Activated CD4-positive, alpha-beta T cell treated with anti-CD3 and anti-CD28 coated beads for 36 hours (primary cell): ENCODE measurements around the gene ANGEL1. TPM values are rescaled to one million over a fixed set of nuclear protein-coding genes. Genes with fewer than 3 reads are reported as not detected.
A peak's percentile ranks its signal among the peaks of the same experiment; 100 is the strongest.

Experiments
- ATAC-seq: fragments of 200-7000 bp; cut with Tn5 transposase; one replicate; pipeline ENCODE4 v1.10.0; 2021; ENCODE audit warnings: mild to moderate bottlenecking, moderate library complexity
- CTCF ChIA-PET: fragments of 350-600 bp; sonication (Branson Sonifier 250); formaldehyde crosslinking; loops from one replicate; lab custom pipeline; 2021; ENCODE audit warnings: antibody characterized with exemption; lab: Charles Lee
- POLR2A ChIA-PET: fragments of 350-600 bp; sonication (Branson Sonifier 250); formaldehyde crosslinking; loops from one replicate; lab custom pipeline; 2021; ENCODE audit warnings: antibody characterized with exemption, inconsistent platforms; lab: Charles Lee
- DNase-seq: peaks from one replicate; pipeline ENCODE4 v3.0.0-alpha.2; 2020
- H3K27ac Mint-ChIP-seq: one replicate; pipeline ENCODE4 v1.8.0; 2021; ENCODE audit warnings: mixed read lengths
- H3K27me3 Mint-ChIP-seq: one replicate; pipeline ENCODE4 v1.8.0; 2021; ENCODE audit warnings: mixed read lengths
- H3K36me3 Mint-ChIP-seq: one replicate; pipeline ENCODE4 v1.8.0; 2021; ENCODE audit warnings: low read depth, mixed read lengths
- H3K4me1 Mint-ChIP-seq: one replicate; pipeline ENCODE4 v1.8.0; 2021; ENCODE audit warnings: mixed read lengths
- H3K4me3 Mint-ChIP-seq: one replicate; pipeline ENCODE4 v1.8.0; 2021; ENCODE audit warnings: mild to moderate bottlenecking, moderate library complexity, mixed read lengths
- H3K9me3 Mint-ChIP-seq: one replicate; pipeline ENCODE4 v1.8.0; 2021; ENCODE audit warnings: low read depth, mixed read lengths
- intact Hi-C, 2 experiments: fragments of 100-400 bp; cut with DNase I in 1 of 2; cut with micrococcal nuclease in 1 of 2; formaldehyde crosslinking; loops; one replicate each; pipeline versions ENCODE4 v1.14.2 to v1.15.1; 2022 to 2024; cut with DNase I, micrococcal nuclease
- total RNA-seq, 2 experiments: library from RNA; stranded (reverse); gene quantifications; one replicate each; pipeline ENCODE4 v1.2.3, GENCODE V29; 2021

Gene ANGEL1
- total RNA-seq, 2 experiments from 2014 or later, result 15.8 to 17.2 TPM

DNA sequence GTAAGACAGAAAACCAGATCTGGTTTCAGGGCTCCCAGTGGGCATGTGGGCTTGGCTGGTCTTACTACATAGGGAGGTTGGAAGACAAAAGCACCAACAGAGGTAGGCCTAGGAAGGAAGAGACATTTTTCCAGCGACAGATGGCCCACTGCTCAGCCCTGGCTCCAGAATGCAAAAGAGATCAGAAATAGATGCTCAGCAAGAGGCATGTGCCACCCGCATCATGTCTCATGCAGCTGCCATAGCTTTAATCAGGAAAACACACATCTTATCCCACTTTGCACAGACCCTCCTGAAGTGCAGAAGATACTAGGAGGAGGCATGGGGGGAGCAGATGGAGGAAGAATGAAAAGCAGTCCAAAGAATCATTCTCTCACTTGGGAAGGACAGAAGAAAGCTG, 26.1 kb downstream of the ANGEL1 start:
- Mint-ChIP-seq H3K36me3 (peaks cover 27% of the 10 kb centered on the region), H3K4me3 (no peak overlapping the region), H3K9me3 (no peaks in the 10 kb centered on the region), H3K27me3 (no peaks in the 10 kb centered on the region), H3K27ac (no peak overlapping the region), H3K4me1 (peaks cover 32% of the 10 kb centered on the region)
- POLR2A ChIA-PET, result no interaction called here
- DNase-seq (no peak), ATAC-seq (no peak)
- CTCF ChIA-PET, result interaction anchor here (0.7 to 8.0 kb wide), 4 partner anchors 17 to 196 kb away, joined by 3 to 88 read pairs (median 13); no protein-coding TSS in a partner anchor
- intact Hi-C loops, result no loop called here

GRCh38 chr14:76784881-76785280, 27.8 kb downstream of the ANGEL1 start:
- Mint-ChIP-seq H3K27ac (no peak overlapping the region), H3K4me1 (peaks cover 32% of the 10 kb centered on the region), H3K4me3 (no peak overlapping the region), H3K9me3 (no peaks in the 10 kb centered on the region), H3K36me3 (peaks cover 27% of the 10 kb centered on the region), H3K27me3 (no peaks in the 10 kb centered on the region)
- intact Hi-C loops, result loop anchor here (1.0 kb wide), 1 partner anchor 75 kb away; no protein-coding TSS in a partner anchor
- ChIA-PET POLR2A (no interaction called here), CTCF (interaction anchor here (0.6 to 8.0 kb wide), 22 partner anchors 9 to 661 kb away, joined by 3 to 88 read pairs (median 4); partner anchors contain the start of gene ANGEL1)
- DNase-seq, result peak; percentile 81
- ATAC-seq, result peak; percentile 85

DNA sequence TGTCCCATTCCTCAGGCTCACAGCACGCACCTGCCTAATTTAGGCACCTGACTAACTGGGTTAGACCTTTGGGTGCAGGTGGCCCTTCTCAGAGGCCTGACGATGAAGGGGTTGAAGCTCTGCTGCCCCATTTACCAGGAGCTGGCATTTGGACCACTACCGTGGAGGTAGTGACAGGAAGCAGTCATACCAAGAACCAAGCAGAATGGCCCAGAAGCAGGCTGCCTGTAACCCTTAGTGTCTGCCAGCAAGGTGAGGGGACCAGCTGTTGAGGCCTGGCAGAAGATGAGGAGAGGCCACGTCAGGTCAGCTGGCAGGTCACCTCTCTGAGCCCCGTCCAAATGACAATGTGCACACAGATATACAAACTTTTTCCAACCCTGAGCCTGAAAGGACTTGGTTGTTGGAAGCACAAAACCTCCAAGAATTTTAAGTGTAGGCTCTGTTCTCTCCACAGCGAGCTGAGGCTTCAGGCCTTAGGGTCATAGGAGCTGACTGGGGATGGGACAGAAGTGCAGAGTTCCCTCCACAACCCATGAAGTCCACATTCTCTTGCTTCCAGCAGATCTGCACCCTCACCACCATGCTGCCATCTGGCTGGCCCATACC, 28.3 kb downstream of the ANGEL1 start:
- H3K27me3 Mint-ChIP-seq, result no peaks in the 10 kb centered on the region
- ChIA-PET CTCF (interaction anchor here (0.6 to 8.0 kb wide), 18 partner anchors 8 to 662 kb away, joined by 3 to 88 read pairs (median 4); partner anchors contain the start of gene ANGEL1), POLR2A (no interaction called here)
- intact Hi-C loops, result loop anchor here (1.0 kb wide), 1 partner anchor 74 kb away; no protein-coding TSS in a partner anchor
- no peak for DNase-seq
- no peak overlapping the region for H3K4me3 Mint-ChIP-seq
- ATAC-seq, result no peak
- no peak overlapping the region for H3K27ac Mint-ChIP-seq
- H3K4me1 Mint-ChIP-seq, result peaks cover 32% of the 10 kb centered on the region
- H3K9me3 Mint-ChIP-seq, result no peaks in the 10 kb centered on the region
- H3K36me3 Mint-ChIP-seq, result peaks cover 27% of the 10 kb centered on the region

DNA sequence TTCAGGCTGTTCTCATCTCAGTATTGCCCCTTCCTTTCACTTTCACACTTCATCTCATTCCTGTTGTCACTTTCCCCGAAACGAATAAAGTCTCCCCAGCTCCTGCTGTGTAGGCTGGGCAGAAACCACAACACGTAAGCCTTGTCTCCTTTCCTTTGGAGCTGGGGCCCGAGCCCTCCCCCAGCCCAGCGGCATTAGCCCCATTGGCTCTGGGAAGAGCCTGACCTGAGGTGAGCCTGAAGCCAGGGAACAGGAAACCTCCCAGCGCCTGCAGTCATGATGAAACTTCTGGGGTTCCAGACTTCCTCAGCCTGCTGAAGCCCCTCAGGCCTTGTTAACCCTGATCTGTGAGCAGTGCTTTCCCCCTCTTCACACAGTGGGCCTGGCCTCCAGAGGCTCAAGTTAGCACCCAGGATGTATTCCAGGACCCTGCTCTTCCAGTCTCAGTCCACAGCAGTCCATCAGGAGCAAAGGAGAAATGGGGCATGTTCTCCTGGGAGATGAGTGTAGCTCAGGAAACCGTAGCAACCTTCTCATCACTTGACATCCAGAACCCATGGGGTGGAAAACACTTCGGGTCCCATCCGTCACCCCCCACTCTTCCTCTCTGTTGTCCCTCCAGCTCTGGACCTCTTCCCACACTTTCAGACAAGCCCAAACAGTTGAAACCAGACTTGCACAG, 29.7 kb downstream of the ANGEL1 start:
- H3K27me3 Mint-ChIP-seq, result no peaks in the 10 kb centered on the region
- DNase-seq (peak; percentile 41), ATAC-seq (peak; percentile 66)
- CTCF ChIA-PET, result interaction anchor here (0.6 to 8.0 kb wide), 11 partner anchors 13 to 241 kb away, joined by 3 to 88 read pairs (median 4); partner anchors contain the start of gene ANGEL1
- intact Hi-C loops, result no loop called here
- peaks cover 32% of the 10 kb centered on the region for H3K4me1 Mint-ChIP-seq
- peaks cover 22% of the 10 kb centered on the region for H3K36me3 Mint-ChIP-seq
- H3K27ac Mint-ChIP-seq, result peak overlapping the region; percentile 93
- H3K9me3 Mint-ChIP-seq, result no peaks in the 10 kb centered on the region
- POLR2A ChIA-PET, result no interaction called here
- no peak overlapping the region for H3K4me3 Mint-ChIP-seq

DNA sequence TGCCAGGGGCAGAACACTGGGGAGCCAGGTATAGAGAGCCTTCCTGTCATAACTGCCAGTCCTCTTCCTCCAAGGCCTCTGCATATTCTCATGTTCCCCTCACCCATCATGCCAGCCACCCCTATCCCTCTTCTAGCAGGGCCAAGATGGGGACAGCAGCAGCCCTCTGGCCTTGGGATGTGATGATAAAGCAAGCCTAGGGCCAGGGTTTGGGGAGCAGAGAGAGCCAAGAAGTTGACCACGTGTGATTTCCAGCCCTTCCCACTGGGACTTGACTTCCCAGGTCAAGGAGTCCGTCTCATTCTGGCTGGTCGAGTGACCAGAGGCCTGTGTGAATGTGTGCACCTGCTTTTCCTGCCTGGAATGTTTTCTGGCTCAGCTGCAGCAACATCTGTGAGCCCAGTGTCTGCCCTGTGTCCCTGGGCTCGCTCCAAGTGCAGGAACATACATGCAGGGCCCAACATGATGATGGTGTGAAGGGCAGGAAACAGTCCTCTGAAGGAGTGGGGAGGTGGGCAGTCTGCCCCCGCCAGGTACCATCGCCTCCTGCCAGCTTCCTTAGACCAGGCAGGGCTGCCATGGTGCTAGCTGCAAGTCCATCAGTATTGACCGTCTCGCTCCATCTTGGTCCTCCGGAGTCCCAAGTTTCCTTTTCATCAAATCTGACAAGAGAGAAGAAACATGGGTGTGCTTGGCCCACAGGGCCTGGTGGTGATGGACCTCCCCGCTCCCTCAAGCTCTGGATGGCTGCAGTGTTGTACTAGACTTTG, 30.4 kb downstream of the ANGEL1 start:
- H3K36me3 Mint-ChIP-seq, result peaks cover 22% of the 10 kb centered on the region
- intact Hi-C loops, result no loop called here
- ChIA-PET POLR2A (no interaction called here), CTCF (interaction anchor here (0.6 to 8.0 kb wide), 7 partner anchors 12 to 128 kb away, joined by 3 to 88 read pairs (median 5); partner anchors contain the start of gene ANGEL1)
- peak overlapping the region; percentile 93 for H3K27ac Mint-ChIP-seq
- ATAC-seq (no peak), DNase-seq (no peak)
- no peak overlapping the region for H3K4me3 Mint-ChIP-seq
- no peaks in the 10 kb centered on the region for H3K9me3 Mint-ChIP-seq
- H3K27me3 Mint-ChIP-seq, result no peaks in the 10 kb centered on the region
- H3K4me1 Mint-ChIP-seq, result peaks cover 32% of the 10 kb centered on the region

DNA sequence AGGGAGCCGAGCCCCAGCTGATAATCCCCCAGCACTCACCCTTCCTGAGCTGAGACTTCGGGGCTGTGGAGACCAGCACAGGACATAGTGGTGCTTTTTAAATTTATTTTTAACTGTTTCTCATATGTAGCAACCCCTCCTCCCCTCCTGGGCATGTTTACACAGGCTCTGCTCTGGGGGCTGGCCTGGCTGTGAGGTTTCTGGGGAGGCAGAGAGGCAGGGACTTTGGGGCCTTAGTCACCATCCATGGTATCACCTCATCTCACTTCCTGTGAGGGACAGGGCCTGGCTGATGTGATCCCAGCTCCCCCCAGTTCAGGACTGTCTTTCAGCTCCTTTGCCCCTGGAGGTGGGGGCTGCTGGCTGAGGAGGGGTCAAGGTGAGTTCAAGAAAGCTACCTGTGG, 31.0 kb downstream of the ANGEL1 start:
- H3K4me3 Mint-ChIP-seq, result no peak overlapping the region
- no peaks in the 10 kb centered on the region for H3K9me3 Mint-ChIP-seq
- POLR2A ChIA-PET, result no interaction called here
- peak; percentile 34 for DNase-seq
- intact Hi-C loops, result no loop called here
- H3K4me1 Mint-ChIP-seq, result peaks cover 32% of the 10 kb centered on the region
- H3K36me3 Mint-ChIP-seq, result peaks cover 16% of the 10 kb centered on the region
- no peaks in the 10 kb centered on the region for H3K27me3 Mint-ChIP-seq
- CTCF ChIA-PET, result interaction anchor here (0.8 to 1.1 kb wide), 2 partner anchors 66 to 128 kb away, joined by 4 read pairs; no protein-coding TSS in a partner anchor
- ATAC-seq, result peak; percentile 44
- H3K27ac Mint-ChIP-seq, result no peak overlapping the region

DNA sequence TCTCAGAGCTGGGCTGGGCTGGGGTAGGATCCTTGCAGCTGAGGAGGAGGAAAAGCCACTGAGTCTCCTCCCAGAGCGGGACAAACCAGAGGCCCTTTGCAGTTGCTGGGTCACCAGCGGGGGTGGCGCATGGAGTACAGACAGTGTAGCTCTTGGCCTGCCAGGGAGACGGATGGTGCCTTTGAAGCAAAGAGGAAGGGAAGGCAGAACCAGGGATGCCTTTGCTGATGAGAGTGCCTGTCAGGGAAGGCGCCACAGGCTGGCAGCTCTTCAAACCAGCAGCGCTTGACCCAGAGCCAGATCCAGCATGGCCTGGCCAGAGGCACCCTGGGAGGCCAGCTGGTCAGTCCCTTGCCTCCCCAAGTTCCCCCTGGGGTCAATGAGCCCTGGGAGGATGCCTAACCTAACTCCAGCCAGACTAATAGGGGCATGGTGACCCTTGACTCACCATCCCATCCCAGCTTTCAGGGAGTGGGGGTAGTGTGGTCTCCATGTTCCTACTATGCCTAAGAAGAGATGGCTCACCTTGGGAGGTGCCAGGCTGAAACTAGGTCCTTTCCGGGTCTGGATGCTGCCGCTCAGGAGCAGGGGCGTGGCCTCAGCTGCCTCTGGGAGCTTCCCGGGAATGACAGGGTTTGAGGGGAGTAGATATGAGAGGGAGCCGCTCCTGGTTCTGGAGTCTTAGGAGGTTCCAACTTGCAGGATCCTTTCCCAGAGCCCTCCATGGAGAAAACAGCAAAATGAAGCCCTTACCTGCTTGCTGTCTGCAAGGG, 31.6 kb downstream of the ANGEL1 start:
- DNase-seq (no peak), ATAC-seq (no peak)
- intact Hi-C loops, result no loop called here
- H3K27me3 Mint-ChIP-seq, result no peaks in the 10 kb centered on the region
- no peaks in the 10 kb centered on the region for H3K9me3 Mint-ChIP-seq
- H3K27ac Mint-ChIP-seq, result peak overlapping the region; percentile 29
- POLR2A ChIA-PET, result no interaction called here
- peaks cover 12% of the 10 kb centered on the region for H3K36me3 Mint-ChIP-seq
- CTCF ChIA-PET, result interaction anchor here (0.8 to 1.1 kb wide), 2 partner anchors 65 to 127 kb away, joined by 4 read pairs; no protein-coding TSS in a partner anchor
- no peak overlapping the region for H3K4me3 Mint-ChIP-seq
- H3K4me1 Mint-ChIP-seq, result peaks cover 32% of the 10 kb centered on the region

DNA sequence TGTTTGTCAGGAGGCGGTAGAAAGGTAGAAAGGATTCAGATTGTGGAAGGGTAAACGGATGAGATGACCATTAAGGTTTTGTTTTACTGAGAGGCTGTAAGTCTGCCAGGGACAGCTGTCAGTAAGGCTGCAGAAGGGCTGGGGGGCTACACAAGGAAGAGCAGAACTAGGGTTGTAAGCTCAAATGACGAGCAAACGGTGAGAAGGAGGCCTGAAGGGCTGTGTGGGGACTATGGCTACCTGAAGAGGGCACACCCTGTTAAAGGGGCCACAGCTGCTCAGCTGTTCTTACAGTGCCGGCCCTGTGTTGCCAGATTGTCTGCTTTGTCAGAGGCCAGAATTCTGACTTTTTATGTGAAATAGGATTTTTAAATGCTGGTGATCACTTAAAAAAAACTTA, 32.3 kb downstream of the ANGEL1 start:
- no peaks in the 10 kb centered on the region for H3K27me3 Mint-ChIP-seq
- ATAC-seq, result no peak
- POLR2A ChIA-PET, result no interaction called here
- H3K4me1 Mint-ChIP-seq, result peaks cover 32% of the 10 kb centered on the region
- CTCF ChIA-PET, result interaction anchor here (0.6 kb wide), 1 partner anchor 252 kb away, joined by 4 read pairs; no protein-coding TSS in a partner anchor
- intact Hi-C loops, result no loop called here
- H3K9me3 Mint-ChIP-seq, result no peaks in the 10 kb centered on the region
- H3K36me3 Mint-ChIP-seq, result peaks cover 12% of the 10 kb centered on the region
- no peak for DNase-seq
- H3K27ac Mint-ChIP-seq, result peak overlapping the region; percentile 29
- H3K4me3 Mint-ChIP-seq, result no peak overlapping the region

DNA sequence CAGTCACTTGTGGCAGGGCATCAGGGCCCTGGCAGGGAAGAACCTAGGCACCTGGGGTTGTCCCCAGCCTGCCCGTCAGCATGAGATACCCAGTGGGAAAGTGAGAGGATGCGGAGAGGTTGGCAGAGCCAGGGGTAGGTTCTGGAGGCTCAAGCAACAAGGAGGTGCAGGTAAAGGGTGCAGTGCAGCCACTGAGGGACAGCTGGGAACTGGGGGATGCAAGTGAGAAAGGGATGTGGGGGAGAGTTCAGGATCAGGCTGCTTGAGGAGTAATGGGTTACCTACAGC, 32.7 kb downstream of the ANGEL1 start:
- intact Hi-C loops, result no loop called here
- ChIA-PET POLR2A (no interaction called here), CTCF (interaction anchor here (0.6 kb wide), 1 partner anchor 252 kb away, joined by 4 read pairs; no protein-coding TSS in a partner anchor)
- H3K4me3 Mint-ChIP-seq, result no peak overlapping the region
- DNase-seq (no peak), ATAC-seq (no peak)
- no peak overlapping the region for H3K27ac Mint-ChIP-seq
- H3K27me3 Mint-ChIP-seq, result no peaks in the 10 kb centered on the region
- peaks cover 11% of the 10 kb centered on the region for H3K36me3 Mint-ChIP-seq
- no peaks in the 10 kb centered on the region for H3K9me3 Mint-ChIP-seq
- H3K4me1 Mint-ChIP-seq, result peaks cover 30% of the 10 kb centered on the region

- ChIA-PET POLR2A (no interaction called here), CTCF (interaction anchor here (0.6 kb wide), 1 partner anchor 253 kb away, joined by 4 read pairs; no protein-coding TSS in a partner anchor)
- H3K27ac Mint-ChIP-seq, result no peak overlapping the region
- peaks cover 6% of the 10 kb centered on the region for H3K36me3 Mint-ChIP-seq
- H3K27me3 Mint-ChIP-seq, result no peaks in the 10 kb centered on the region
- no peak overlapping the region for H3K4me3 Mint-ChIP-seq
- peaks cover 24% of the 10 kb centered on the region for H3K4me1 Mint-ChIP-seq
- H3K9me3 Mint-ChIP-seq, result no peaks in the 10 kb centered on the region
- DNase-seq, result no peak
- no peak for ATAC-seq
- intact Hi-C loops, result no loop called here
Observed at GRCh38 chr14:76779221-76780057, 33.2 kb downstream of the ANGEL1 start.
